GM19397 (cell line): ENCODE measurements around the gene SGK2.
A peak's percentile ranks its signal among the peaks of the same experiment; 100 is the strongest.
"Not testable (repeated sequence)": the region's sequence is repeated elsewhere in the genome, so short reads cannot be mapped to it uniquely, and the experiment has no call there.

Experiments used
- ATAC-seq: cut with Tn5 transposase; IDR thresholded peaks from one replicate; pipeline ENCODE4 v1.9.1; 2021; ENCODE audit warnings: mild to moderate bottlenecking, moderate library complexity; ENCODE audit not compliant: unreplicated experiment

SGK2 gene

DNA sequence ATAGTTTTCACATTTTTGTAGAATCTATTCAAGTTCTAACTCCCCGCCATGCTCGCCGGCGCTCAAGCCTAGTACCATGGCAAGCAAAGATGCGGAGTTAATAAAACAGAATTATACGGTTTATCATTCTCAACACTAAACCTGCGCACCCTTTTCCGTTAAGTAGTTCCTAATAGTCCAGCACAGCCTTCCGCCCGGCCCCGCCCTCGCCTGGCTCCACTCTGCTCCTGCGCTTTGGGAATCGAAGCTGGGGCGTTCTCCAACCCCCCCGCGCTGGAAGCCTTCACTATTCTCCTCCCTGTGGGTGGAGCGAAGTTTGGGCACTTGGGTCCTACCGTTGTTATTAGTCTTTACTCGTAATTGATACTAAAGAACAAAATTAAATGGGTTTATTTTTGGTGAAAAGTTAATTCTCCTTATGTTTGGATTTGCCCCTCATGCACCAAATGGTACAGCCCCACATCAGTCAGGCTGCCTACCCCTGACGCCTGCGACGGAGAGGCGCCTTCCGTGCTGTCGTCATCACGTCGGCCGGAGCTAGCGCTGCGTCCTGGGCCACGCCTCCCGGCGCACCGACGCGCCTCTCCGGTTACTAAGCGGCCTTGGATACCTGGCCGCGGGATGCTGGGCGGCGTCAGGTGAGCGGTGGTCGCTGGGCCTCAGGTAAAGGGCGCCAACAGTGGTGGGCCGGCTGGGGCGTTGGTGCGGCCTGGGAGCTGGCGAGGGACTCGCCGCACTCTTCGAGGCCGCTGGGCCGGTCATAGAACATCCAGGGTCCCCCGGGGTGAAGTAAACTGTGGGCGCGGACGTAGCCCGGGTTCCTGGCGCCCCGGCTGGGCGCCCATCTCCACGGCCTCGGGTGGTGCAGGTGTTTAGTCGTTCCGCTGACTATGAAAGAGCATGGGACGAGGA, 31.8 kb downstream of the SGK2 start, which contains the start of gene IFT52:
Gene IFT52, plus strand, starts transcription at position 546 of the 912 bp plus-strand sequence. CDS start 3,762 bp downstream, outside the sequence.
- ATAC-seq: peak; percentile 98

GRCh38 chr20:43601960-43602359, 43.1 kb downstream of the SGK2 start:
- ATAC-seq: not testable (repeated sequence)

- ATAC-seq: no peak
Observed at GRCh38 chr20:43603124-43603523, 44.3 kb downstream of the SGK2 start.

GRCh38 chr20:43605715-43606114, 46.9 kb downstream of the SGK2 start:
- ATAC-seq: no peak

DNA sequence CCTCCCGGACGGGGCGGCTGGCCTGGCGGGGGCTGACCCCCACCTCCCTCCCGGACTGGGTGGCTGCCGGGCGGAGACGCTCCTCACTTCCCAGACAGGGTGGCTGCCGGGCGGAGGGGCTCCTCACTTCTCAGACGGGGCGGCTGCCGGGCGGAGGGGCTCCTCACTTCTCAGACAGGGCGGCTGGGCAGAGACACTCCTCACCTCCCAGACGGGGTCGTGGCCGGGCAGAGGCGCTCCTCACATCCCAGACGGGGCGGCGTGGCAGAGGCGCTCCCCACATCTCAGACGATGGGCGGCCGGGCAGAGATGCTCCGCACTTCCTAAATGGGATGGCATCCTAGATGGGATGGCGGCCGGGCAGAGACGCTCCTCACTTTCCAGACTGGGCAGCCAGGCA, 48.5 kb downstream of the SGK2 start:
- not testable (repeated sequence) for ATAC-seq

DNA sequence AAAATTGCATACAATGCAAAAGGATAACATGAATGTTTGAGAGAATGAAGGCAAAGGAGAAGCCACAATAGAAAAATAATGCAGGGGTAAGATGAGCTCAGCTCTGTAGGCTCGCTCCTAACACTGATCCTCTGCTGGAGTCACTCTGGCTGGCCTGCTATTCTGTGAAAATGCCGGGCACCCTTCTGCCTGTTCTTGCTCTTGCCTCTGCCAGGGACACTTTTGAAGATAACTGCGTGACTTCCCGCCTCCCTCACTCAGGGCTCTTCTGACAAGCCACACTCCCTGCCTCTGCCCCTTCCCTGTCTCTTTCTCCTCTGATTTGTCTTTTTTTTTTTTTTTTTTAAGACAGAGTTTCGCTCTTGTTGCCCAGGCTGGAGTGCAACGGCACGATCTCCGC, 72.8 kb downstream of the SGK2 start:
- ATAC-seq: no peak
